PC-9 (cell line): Measurements from ENCODE around the gene PRR3.

ENCODE experiments used
- EZH2 ChIP-seq: fragments of 200-600 bp; sonication (generic); IDR thresholded peaks from 2 replicates; pipeline ENCODE4 v1.8.0; 2017; ENCODE audit warnings: antibody characterized with exemption, low read depth
- TF ChIP-seq, protein P1 (sequence below): fragments of 200-600 bp; sonication (generic); conservative IDR thresholded peaks from 2 replicates; pipeline ENCODE4 v1.6.1; 2017; ENCODE audit warnings: mixed run types, antibody characterized with exemption, mild to moderate bottlenecking, moderate library complexity

DNA sequence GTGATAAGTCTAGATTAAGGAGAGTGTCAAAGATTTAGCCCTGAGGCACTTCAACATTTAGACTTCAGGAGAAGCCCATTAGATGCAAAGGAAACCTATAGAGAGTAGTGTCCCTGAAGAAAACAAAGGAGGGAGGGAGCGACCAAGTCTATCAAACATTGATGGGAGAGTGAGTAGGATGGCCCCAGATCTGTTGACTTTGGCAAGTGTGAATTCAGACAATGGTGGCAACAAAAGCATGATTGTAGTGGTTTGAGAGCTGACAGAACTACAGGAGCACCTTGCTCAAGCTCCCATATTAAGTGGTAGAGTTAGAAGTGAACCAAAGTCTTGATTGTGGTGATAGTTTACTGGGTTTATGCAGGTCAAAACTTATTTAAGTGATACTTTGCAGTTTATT is 13.2 kb downstream of the PRR3 start:
- TF ChIP-seq, protein P1, sequence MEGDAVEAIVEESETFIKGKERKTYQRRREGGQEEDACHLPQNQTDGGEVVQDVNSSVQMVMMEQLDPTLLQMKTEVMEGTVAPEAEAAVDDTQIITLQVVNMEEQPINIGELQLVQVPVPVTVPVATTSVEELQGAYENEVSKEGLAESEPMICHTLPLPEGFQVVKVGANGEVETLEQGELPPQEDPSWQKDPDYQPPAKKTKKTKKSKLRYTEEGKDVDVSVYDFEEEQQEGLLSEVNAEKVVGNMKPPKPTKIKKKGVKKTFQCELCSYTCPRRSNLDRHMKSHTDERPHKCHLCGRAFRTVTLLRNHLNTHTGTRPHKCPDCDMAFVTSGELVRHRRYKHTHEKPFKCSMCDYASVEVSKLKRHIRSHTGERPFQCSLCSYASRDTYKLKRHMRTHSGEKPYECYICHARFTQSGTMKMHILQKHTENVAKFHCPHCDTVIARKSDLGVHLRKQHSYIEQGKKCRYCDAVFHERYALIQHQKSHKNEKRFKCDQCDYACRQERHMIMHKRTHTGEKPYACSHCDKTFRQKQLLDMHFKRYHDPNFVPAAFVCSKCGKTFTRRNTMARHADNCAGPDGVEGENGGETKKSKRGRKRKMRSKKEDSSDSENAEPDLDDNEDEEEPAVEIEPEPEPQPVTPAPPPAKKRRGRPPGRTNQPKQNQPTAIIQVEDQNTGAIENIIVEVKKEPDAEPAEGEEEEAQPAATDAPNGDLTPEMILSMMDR: no peak
- no peak for TF ChIP-seq EZH2
